K562 (cell line): ENCODE measurements around the gene CSNK1D. TPM values are rescaled to one million over a fixed set of nuclear protein-coding genes. Genes with fewer than 3 reads are reported as not detected.
A peak's percentile ranks its signal among the peaks of the same experiment; 100 is the strongest.

Experiments
- CBFA2T2 ChIP-seq: fragments of 450-650 bp; conservative IDR thresholded peaks from 2 replicates; pipeline ENCODE4 v1.6.1; 2017; ENCODE audit warnings: mild to moderate bottlenecking
- ETS2 ChIP-seq: IDR thresholded peaks from 2 replicates; pipeline ENCODE4 v1.6.1; 2016; ENCODE audit warnings: borderline replicate concordance, missing genetic modification characterization, mild to moderate bottlenecking, moderate library complexity, missing compliant biosample characterization; ENCODE audit not compliant: poor library complexity, severe bottlenecking
- SNRNP70 ChIP-seq: fragments of 200-400 bp; formaldehyde crosslinking; optimal IDR thresholded peaks from 2 replicates; pipeline ENCODE3; 2017; ENCODE audit warnings: low read depth, low read length
- SREBF2 ChIP-seq: sonication (generic); formaldehyde crosslinking; IDR thresholded peaks from 2 replicates; pipeline ENCODE4 v1.4.0; 2020; ENCODE audit warnings: mild to moderate bottlenecking, missing genetic modification reagents
- XRCC3 ChIP-seq: fragments of 450-650 bp; IDR thresholded peaks from 2 replicates; pipeline ENCODE4 v1.6.1; 2017; ENCODE audit warnings: mild to moderate bottlenecking, moderate library complexity
- polyA plus RNA-seq, 8 experiments: library from polyadenylated mRNA; depleted of rRNA in 4 of 8; stranded (reverse) in 5 of 8; unstranded in 3 of 8; fragments of >200 nt; fragmentation: Nextera tagmentation in 2 of 8; fragmentation: Illumina TruSeq in 1 of 8; extraction: Ambion mirVana in 2 of 8; extraction: Trizol in 1 of 8; gene quantifications; 2 replicates each; pipeline versions ENCODE4 v1.2.1 to v1.2.3, GENCODE V29; 2011 to 2014; ENCODE audit warnings: inconsistent platforms in 1 of 8, missing spikeins in 1 of 8
- total RNA-seq, 7 experiments: library from RNA; depleted of rRNA in 6 of 7; stranded (reverse); fragments of >200 nt in 6 of 7; fragmentation: Illumina TruSeq in 2 of 7; extraction: Trizol in 2 of 7; gene quantifications; 2 replicates each; pipeline versions ENCODE4 v1.2.1 to v1.2.3, GENCODE V29; 2011 to 2021; ENCODE audit warnings: low replicate concordance in 1 of 7
- TF ChIP-seq, protein P1 (sequence below): sonication (generic); formaldehyde crosslinking; IDR thresholded peaks from 2 replicates; pipeline ENCODE4 v1.8.1; 2023; ENCODE audit warnings: mild to moderate bottlenecking, missing genetic modification reagents
- TF ChIP-seq, protein P2 (sequence below): fragments of 250-450 bp; sonication (Bioruptor Pico); IDR thresholded peaks from 2 replicates; pipeline ENCODE4 v1.5.0; 2021
- TF ChIP-seq, protein P3 (sequence below): fragments of 450-650 bp; IDR thresholded peaks from 2 replicates; pipeline ENCODE4 v1.6.1; 2016; ENCODE audit warnings: low read depth
- TF ChIP-seq, protein P4 (sequence below): fragments of 150-350 bp; IDR thresholded peaks from 2 replicates; pipeline ENCODE4 v1.6.1; 2014; ENCODE audit warnings: low read depth, mild to moderate bottlenecking, low read length, borderline replicate concordance

The CSNK1D gene
- total and polyA plus RNA-seq, 9 of the 15 experiments (the other 6 are each of a cell fraction or from before 2014, with no cell fraction given), result 6.5 to 133 (median 41.3) TPM

DNA sequence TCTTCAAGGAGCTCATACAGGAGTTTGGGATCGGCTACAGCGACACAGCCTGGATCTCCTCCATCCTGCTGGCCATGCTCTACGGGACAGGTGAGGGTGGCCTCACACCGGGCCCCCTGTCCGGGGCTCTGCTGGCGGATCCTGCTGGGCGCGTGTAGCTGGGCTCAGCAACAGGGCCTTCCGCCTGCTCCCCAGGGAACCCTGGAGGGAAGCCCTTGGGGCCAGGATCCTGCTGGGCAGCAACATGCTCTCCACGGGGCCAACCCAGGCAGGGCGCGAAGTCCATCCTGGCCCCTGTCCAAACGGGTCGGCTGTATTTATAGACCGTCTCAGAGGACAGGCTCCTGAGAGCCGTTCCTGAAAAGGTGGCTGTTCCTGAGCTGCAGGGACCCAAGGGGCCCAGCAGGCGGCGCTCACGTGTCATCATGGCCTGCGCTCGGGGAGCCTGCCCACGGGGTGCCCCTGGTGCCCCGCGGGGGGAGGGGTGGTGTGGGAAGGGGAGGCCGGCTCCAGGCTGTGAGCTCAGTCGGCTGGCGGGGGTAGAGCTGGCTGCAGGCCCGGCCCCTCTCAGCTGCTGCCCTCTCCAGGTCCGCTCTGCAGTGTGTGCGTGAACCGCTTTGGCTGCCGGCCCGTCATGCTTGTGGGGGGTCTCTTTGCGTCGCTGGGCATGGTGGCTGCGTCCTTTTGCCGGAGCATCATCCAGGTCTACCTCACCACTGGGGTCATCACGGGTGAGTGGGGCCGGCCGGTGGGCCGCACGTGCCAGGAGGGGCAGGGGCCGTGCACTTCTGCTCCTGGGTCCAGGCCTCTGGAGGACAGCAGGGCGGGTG is 37.1 kb downstream of the CSNK1D start (continued):
- TF ChIP-seq SNRNP70, result no peak
- TF ChIP-seq, protein P1, sequence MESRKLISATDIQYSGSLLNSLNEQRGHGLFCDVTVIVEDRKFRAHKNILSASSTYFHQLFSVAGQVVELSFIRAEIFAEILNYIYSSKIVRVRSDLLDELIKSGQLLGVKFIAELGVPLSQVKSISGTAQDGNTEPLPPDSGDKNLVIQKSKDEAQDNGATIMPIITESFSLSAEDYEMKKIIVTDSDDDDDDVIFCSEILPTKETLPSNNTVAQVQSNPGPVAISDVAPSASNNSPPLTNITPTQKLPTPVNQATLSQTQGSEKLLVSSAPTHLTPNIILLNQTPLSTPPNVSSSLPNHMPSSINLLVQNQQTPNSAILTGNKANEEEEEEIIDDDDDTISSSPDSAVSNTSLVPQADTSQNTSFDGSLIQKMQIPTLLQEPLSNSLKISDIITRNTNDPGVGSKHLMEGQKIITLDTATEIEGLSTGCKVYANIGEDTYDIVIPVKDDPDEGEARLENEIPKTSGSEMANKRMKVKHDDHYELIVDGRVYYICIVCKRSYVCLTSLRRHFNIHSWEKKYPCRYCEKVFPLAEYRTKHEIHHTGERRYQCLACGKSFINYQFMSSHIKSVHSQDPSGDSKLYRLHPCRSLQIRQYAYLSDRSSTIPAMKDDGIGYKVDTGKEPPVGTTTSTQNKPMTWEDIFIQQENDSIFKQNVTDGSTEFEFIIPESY (CRISPR knock-in tag), result peak; percentile 88
- TF ChIP-seq, protein P2, sequence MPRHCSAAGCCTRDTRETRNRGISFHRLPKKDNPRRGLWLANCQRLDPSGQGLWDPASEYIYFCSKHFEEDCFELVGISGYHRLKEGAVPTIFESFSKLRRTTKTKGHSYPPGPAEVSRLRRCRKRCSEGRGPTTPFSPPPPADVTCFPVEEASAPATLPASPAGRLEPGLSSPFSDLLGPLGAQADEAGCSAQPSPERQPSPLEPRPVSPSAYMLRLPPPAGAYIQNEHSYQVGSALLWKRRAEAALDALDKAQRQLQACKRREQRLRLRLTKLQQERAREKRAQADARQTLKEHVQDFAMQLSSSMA (CRISPR knock-in tag), result no peak
- TF ChIP-seq CBFA2T2, result no peak
- TF ChIP-seq, protein P3, sequence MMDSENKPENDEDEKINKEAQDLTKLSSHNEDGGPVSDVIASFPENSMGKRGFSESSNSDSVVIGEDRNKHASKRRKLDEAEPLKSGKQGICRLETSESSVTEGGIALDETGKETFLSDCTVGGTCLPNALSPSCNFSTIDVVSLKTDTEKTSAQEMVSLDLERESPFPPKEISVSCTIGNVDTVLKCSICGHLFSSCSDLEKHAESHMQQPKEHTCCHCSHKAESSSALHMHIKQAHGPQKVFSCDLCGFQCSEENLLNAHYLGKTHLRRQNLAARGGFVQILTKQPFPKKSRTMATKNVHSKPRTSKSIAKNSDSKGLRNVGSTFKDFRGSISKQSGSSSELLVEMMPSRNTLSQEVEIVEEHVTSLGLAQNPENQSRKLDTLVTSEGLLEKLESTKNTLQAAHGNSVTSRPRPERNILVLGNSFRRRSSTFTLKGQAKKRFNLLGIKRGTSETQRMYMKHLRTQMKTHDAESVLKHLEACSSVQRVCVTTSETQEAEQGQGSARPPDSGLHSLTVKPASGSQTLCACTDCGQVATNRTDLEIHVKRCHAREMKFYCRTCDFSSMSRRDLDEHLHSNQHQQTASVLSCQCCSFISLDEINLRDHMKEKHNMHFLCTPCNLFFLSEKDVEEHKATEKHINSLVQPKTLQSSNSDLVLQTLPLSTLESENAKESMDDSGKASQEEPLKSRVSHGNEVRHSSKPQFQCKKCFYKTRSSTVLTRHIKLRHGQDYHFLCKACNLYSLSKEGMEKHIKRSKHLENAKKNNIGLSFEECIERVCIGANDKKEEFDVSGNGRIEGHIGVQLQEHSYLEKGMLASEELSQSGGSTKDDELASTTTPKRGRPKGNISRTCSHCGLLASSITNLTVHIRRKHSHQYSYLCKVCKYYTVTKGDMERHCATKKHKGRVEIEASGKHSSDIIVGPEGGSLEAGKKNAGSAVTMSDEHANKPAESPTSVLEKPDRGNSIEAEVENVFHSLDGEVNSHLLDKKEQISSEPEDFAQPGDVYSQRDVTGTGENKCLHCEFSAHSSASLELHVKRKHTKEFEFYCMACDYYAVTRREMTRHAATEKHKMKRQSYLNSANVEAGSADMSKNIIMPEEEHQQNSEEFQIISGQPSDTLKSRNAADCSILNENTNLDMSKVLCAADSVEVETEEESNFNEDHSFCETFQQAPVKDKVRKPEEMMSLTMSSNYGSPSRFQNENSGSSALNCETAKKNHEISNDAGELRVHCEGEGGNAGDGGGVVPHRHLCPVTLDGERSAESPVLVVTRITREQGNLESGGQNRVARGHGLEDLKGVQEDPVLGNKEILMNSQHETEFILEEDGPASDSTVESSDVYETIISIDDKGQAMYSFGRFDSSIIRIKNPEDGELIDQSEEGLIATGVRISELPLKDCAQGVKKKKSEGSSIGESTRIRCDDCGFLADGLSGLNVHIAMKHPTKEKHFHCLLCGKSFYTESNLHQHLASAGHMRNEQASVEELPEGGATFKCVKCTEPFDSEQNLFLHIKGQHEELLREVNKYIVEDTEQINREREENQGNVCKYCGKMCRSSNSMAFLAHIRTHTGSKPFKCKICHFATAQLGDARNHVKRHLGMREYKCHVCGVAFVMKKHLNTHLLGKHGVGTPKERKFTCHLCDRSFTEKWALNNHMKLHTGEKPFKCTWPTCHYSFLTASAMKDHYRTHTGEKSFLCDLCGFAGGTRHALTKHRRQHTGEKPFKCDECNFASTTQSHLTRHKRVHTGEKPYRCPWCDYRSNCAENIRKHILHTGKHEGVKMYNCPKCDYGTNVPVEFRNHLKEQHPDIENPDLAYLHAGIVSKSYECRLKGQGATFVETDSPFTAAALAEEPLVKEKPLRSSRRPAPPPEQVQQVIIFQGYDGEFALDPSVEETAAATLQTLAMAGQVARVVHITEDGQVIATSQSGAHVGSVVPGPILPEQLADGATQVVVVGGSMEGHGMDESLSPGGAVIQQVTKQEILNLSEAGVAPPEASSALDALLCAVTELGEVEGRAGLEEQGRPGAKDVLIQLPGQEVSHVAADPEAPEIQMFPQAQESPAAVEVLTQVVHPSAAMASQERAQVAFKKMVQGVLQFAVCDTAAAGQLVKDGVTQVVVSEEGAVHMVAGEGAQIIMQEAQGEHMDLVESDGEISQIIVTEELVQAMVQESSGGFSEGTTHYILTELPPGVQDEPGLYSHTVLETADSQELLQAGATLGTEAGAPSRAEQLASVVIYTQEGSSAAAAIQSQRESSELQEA, result no peak
- no peak for TF ChIP-seq ETS2
- TF ChIP-seq, protein P4, sequence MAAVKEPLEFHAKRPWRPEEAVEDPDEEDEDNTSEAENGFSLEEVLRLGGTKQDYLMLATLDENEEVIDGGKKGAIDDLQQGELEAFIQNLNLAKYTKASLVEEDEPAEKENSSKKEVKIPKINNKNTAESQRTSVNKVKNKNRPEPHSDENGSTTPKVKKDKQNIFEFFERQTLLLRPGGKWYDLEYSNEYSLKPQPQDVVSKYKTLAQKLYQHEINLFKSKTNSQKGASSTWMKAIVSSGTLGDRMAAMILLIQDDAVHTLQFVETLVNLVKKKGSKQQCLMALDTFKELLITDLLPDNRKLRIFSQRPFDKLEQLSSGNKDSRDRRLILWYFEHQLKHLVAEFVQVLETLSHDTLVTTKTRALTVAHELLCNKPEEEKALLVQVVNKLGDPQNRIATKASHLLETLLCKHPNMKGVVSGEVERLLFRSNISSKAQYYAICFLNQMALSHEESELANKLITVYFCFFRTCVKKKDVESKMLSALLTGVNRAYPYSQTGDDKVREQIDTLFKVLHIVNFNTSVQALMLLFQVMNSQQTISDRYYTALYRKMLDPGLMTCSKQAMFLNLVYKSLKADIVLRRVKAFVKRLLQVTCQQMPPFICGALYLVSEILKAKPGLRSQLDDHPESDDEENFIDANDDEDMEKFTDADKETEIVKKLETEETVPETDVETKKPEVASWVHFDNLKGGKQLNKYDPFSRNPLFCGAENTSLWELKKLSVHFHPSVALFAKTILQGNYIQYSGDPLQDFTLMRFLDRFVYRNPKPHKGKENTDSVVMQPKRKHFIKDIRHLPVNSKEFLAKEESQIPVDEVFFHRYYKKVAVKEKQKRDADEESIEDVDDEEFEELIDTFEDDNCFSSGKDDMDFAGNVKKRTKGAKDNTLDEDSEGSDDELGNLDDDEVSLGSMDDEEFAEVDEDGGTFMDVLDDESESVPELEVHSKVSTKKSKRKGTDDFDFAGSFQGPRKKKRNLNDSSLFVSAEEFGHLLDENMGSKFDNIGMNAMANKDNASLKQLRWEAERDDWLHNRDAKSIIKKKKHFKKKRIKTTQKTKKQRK, result no peak
- no peak for TF ChIP-seq XRCC3
- no peak for TF ChIP-seq SREBF2 (CRISPR knock-in tag)
